Transverse colon (tissue), 4 donors: Measurements from ENCODE around the gene C5orf46. TPM values are rescaled to one million over a fixed set of nuclear protein-coding genes. Genes with fewer than 3 reads are reported as not detected.

Experiments used
- DNase-seq: peaks from one replicate; pipeline ENCODE4 v3.0.0-alpha.2; 2019
- H3K27ac ChIP-seq, 4 donors: fragments of 200-600 bp; sonication (generic); 2 replicates each; pipeline ENCODE4 v1.5.1; 2016 to 2018; ENCODE audit warnings: inconsistent platforms in 4 of 4
- H3K27me3 ChIP-seq: fragments of 200-600 bp; sonication (generic); 2 replicates; pipeline ENCODE4 v1.5.1; 2017; ENCODE audit warnings: inconsistent platforms
- H3K36me3 ChIP-seq, 4 donors: fragments of 200-600 bp; sonication (generic); 2 replicates each; pipeline ENCODE4 v1.5.1; 2017 to 2019; ENCODE audit warnings: inconsistent platforms in 4 of 4
- H3K4me1 ChIP-seq, 4 donors: fragments of 200-600 bp; sonication (generic); 2 replicates each; pipeline ENCODE4 v1.5.1; 2017 to 2020; ENCODE audit warnings: inconsistent platforms in 4 of 4
- H3K4me3 ChIP-seq, 4 donors: fragments of 200-600 bp; sonication (generic); 1 replicate in 1 of 4; 2 replicates in 3 of 4; pipeline versions ENCODE4 v1.5.1 to v1.6.1; 2017 to 2019; ENCODE audit warnings: inconsistent platforms in 4 of 4
- H3K9me3 ChIP-seq, 2 donors: fragments of 200-600 bp; sonication (generic); 2 replicates each; pipeline ENCODE4 v1.5.1; 2017 to 2019; ENCODE audit warnings: inconsistent platforms in 2 of 2
- EP300 ChIP-seq: sonication (generic); formaldehyde crosslinking; IDR thresholded peaks from one replicate; pipeline ENCODE4 v1.6.1; 2017; ENCODE audit warnings: antibody characterized with exemption, low read depth
- POLR2A ChIP-seq: fragments of 450-650 bp; IDR thresholded peaks from one replicate; pipeline ENCODE4 v1.6.1; 2016; ENCODE audit warnings: antibody characterized with exemption, mild to moderate bottlenecking, moderate library complexity
- POLR2AphosphoS5 ChIP-seq, 3 donors: sonication (generic); formaldehyde crosslinking; IDR thresholded peaks; one replicate each; pipeline ENCODE4 v1.6.1; 2016; ENCODE audit warnings: antibody characterized with exemption in 3 of 3
- WGBS, 2 donors: methylation state at CpG; one replicate each; pipeline ENCODE4 v1.1.5; 2018; ENCODE audit warnings: low coverage in 1 of 2; 5-methylcytosine and 5-hydroxymethylcytosine counted together
- in situ Hi-C, 4 donors: fragments of 200-750 bp; cut with MboI; loops; one replicate each; pipeline versions ENCODE4 v1.15.0 to v1.15.1; 2017; ENCODE audit warnings: low sequenced_read_pairs in 3 of 4, low pct_ligation_motif_present in 1 of 4, low pct_unique_long_range_greater_than_20kb in 1 of 4
- intact Hi-C: fragments of 100-400 bp; cut with DNase I; formaldehyde crosslinking; loops from one replicate; pipeline ENCODE4 v1.15.1; 2023; ENCODE audit warnings: low total_unique reads
- total RNA-seq, 4 donors: library from RNA; depleted of rRNA; stranded (reverse); fragments of >200 nt; gene quantifications; one replicate each; pipeline ENCODE4 v1.1.0, GENCODE V29; 2016
- TF ChIP-seq, protein P1 (sequence below), 5 experiments: fragments of 200-600 bp in 3 of 5; fragments of 450-650 bp in 2 of 5; sonication (generic) in 3 of 5; IDR thresholded peaks; 1 replicate in 2 of 5; 2 replicates in 3 of 5; pipeline ENCODE4 v1.5.1; 2016 to 2017; ENCODE audit warnings: antibody characterized with exemption in 5 of 5, inconsistent platforms in 3 of 5, mild to moderate bottlenecking in 2 of 5, moderate library complexity in 1 of 5

C5orf46 gene
- total RNA-seq, 4 donors from 2014 or later: not detected

DNA sequence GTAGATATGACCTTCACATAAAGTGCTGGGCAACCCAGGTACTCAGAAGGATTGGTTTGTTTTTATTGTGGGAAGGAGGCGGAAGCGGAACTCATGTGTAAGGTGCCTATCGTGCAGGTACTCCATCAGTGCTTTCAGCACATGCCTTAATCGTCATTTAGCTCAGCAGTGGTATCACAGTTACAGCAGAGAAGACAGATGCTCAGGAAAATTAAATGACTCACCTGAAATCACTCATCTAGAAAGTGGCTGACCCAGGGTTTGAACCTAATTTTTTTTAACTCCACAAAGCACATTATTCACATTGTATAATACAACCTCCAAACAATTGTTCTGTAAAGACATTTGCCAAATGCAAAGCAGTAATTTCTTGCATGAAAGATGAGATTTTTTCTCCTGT, 2.2 kb downstream of the C5orf46 start:
- in situ Hi-C loops (no loop called here), intact Hi-C loops (no loop called here)
- DNase-seq: no peak
- Histone ChIP-seq H3K36me3 (no peaks in the 10 kb centered on the region), H3K27ac (no peak overlapping the region), H3K4me1 (no peaks in the 10 kb centered on the region), H3K27me3 (no peaks in the 10 kb centered on the region), H3K9me3 (no peaks in the 10 kb centered on the region), H3K4me3 (no peak overlapping the region)
- TF ChIP-seq POLR2AphosphoS5 (IDR thresholded peaks at IDR 0.05) (no peak), EP300 (no peak), POLR2A (no peak)
- TF ChIP-seq, protein P1, sequence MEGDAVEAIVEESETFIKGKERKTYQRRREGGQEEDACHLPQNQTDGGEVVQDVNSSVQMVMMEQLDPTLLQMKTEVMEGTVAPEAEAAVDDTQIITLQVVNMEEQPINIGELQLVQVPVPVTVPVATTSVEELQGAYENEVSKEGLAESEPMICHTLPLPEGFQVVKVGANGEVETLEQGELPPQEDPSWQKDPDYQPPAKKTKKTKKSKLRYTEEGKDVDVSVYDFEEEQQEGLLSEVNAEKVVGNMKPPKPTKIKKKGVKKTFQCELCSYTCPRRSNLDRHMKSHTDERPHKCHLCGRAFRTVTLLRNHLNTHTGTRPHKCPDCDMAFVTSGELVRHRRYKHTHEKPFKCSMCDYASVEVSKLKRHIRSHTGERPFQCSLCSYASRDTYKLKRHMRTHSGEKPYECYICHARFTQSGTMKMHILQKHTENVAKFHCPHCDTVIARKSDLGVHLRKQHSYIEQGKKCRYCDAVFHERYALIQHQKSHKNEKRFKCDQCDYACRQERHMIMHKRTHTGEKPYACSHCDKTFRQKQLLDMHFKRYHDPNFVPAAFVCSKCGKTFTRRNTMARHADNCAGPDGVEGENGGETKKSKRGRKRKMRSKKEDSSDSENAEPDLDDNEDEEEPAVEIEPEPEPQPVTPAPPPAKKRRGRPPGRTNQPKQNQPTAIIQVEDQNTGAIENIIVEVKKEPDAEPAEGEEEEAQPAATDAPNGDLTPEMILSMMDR (IDR thresholded peaks at IDR 0.05): no peak
- 82 to 83% methylated on average over 4 of the region's 4 CpGs for WGBS, 2 donors

DNA sequence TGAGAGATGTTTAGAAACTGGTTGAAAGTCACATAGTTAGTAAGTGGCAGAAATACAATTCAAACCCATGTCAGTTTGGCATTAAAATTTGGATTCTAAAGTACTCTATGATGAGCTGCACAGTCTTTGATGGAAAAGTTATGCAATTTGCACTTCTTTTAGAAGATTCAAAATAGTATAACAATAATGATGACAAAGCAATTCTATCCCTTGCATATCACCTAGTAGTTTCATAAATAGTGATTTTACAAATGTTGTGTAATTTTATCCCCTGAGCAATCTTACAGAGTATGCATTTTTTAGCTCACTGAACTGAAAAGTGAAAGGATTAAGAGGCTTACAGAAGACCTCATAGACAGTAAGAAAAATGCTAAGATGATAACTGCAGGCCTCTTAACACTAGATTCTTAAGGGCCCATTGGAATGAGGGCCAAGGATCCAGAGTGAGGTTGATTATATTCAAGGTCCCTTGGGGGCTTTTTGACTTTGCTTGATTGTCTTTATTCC, 3.7 kb downstream of the C5orf46 start:
- TF ChIP-seq, protein P1 (IDR thresholded peaks at IDR 0.05): no peak
- no peak for TF ChIP-seq POLR2AphosphoS5 (IDR thresholded peaks at IDR 0.05)
- no peak for TF ChIP-seq POLR2A
- no peak for TF ChIP-seq EP300
- no peak overlapping the region for H3K27ac ChIP-seq
- in situ Hi-C loops: no loop called here
- H3K4me1 ChIP-seq: no peaks in the 10 kb centered on the region
- no peaks in the 10 kb centered on the region for H3K9me3 ChIP-seq
- intact Hi-C loops: no loop called here
- no peaks in the 10 kb centered on the region for H3K27me3 ChIP-seq
- DNase-seq: no peak
- H3K36me3 ChIP-seq: no peaks in the 10 kb centered on the region
- H3K4me3 ChIP-seq: no peak overlapping the region

DNA sequence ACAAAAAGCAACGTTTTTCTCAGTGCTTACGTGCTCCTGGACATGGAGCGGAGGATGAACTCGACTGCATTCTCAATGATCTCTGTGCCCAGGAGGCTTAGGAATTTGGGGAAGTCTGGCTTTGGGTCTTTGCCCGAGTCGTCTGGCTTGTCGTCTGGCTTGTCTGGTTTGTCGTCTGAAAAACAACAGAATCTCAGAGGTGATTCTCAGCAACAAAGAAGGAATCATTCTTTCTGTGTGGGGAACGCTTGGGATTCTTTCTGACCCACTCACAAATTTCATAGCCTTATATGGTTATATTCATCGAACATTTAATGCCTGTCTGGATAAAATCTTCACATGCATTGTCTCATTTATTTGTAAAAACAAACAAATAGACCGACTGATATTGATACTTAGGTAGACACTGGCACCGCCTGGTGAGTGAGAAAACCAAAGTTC, 4.7 kb downstream of the C5orf46 start:
- H3K27me3 ChIP-seq: no peaks in the 10 kb centered on the region
- TF ChIP-seq POLR2AphosphoS5 (IDR thresholded peaks at IDR 0.05) (no peak), EP300 (no peak), POLR2A (no peak)
- TF ChIP-seq, protein P1 (IDR thresholded peaks at IDR 0.05): no peak
- no peaks in the 10 kb centered on the region for H3K36me3 ChIP-seq
- H3K9me3 ChIP-seq: no peaks in the 10 kb centered on the region
- H3K4me1 ChIP-seq: no peaks in the 10 kb centered on the region
- no peak overlapping the region for H3K27ac ChIP-seq
- intact Hi-C loops (no loop called here), in situ Hi-C loops (no loop called here)
- DNase-seq: no peak
- no peak overlapping the region for H3K4me3 ChIP-seq
- WGBS, 2 donors: 70 to 72% methylated on average over 7 to 12 of the region's 12 CpGs

DNA sequence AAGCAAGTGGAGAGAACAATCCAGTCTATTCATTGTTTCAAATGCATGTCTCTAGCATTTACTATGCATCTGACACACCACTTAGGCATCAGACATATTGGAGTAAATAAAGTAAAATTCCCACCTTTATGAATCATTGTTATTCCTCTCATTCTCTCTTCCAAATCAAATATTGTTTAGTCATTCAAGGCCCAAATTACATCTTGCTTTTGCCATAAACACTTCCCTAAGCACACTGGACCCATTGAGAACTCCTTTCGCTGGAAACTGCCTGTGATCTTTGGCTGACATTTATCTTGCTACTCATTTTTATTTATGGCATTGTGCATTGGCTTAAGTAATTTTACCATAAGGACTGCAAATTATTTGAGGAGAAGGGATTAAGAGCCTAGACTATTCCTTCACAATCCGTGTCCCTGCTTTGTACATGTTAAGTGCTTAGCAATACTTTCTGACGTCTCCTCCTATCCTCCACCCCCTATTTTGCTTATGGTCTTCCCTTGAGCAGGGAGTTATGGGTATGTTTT, 7.4 kb downstream of the C5orf46 start:
- Histone ChIP-seq H3K9me3 (no peaks in the 10 kb centered on the region), H3K4me1 (no peaks in the 10 kb centered on the region), H3K27me3 (no peaks in the 10 kb centered on the region), H3K27ac (no peak overlapping the region), H3K4me3 (no peak overlapping the region), H3K36me3 (no peaks in the 10 kb centered on the region)
- in situ Hi-C loops (no loop called here), intact Hi-C loops (no loop called here)
- WGBS, 2 donors: 57 to 58% methylated on average over 3 of the region's 3 CpGs
- TF ChIP-seq POLR2AphosphoS5 (IDR thresholded peaks at IDR 0.05) (no peak), EP300 (no peak)
- TF ChIP-seq, protein P1 (IDR thresholded peaks at IDR 0.05): no peak
- DNase-seq: no peak
